Heart left ventricle (tissue), 16 donors: ENCODE data around the gene TAF4. TPM values are rescaled to one million over a fixed set of nuclear protein-coding genes. Genes with fewer than 3 reads are reported as not detected.

ENCODE experiments used
- ATAC-seq, 4 donors: fragments of 200-7000 bp; cut with Tn5 transposase; one replicate each; pipeline ENCODE4 v1.9.1; 2020 to 2022; ENCODE audit warnings: moderate library complexity in 4 of 4, mild to moderate bottlenecking in 3 of 4, moderate number of reproducible peaks in 1 of 4
- DNase-seq, 5 donors: peaks; one replicate each; pipeline ENCODE4 v3.0.0-alpha.2; 2020
- H3K27ac ChIP-seq, 12 donors: fragments of 200-600 bp; sonication (generic) in 4 of 12; one replicate each; pipeline versions ENCODE4 v1.5.0 to v1.8.0; 2016 to 2022; ENCODE audit warnings: mild to moderate bottlenecking in 2 of 12
- H3K27me3 ChIP-seq, 9 donors: fragments of 200-600 bp; sonication (generic) in 2 of 9; one replicate each; pipeline versions ENCODE4 v1.5.1 to v1.8.0; 2016 to 2022; ENCODE audit warnings: mild to moderate bottlenecking in 3 of 9
- H3K36me3 ChIP-seq, 9 donors: fragments of 200-600 bp; sonication (generic) in 2 of 9; one replicate each; pipeline versions ENCODE4 v1.5.0 to v1.8.0; 2018 to 2022; ENCODE audit warnings: mild to moderate bottlenecking in 2 of 9
- H3K4me1 ChIP-seq, 12 donors: fragments of 200-600 bp; sonication (generic) in 4 of 12; one replicate each; pipeline versions ENCODE4 v1.5.0 to v1.8.0; 2016 to 2022; ENCODE audit warnings: mild to moderate bottlenecking in 3 of 12
- H3K4me3 ChIP-seq, 12 donors: fragments of 200-600 bp; sonication (generic) in 4 of 12; one replicate each; pipeline versions ENCODE4 v1.5.0 to v1.8.0; 2017 to 2022; ENCODE audit warnings: mild to moderate bottlenecking in 9 of 12, moderate library complexity in 4 of 12
- H3K9me3 ChIP-seq, 12 donors: fragments of 200-600 bp; sonication (generic) in 4 of 12; one replicate each; pipeline versions ENCODE4 v1.5.0 to v1.8.0; 2016 to 2022; ENCODE audit warnings: mild to moderate bottlenecking in 1 of 12
- POLR2A ChIP-seq, 2 donors: fragments of 450-650 bp; IDR thresholded peaks; one replicate each; pipeline ENCODE4 v1.6.1; 2017; ENCODE audit warnings: antibody characterized with exemption in 2 of 2, mild to moderate bottlenecking in 2 of 2, moderate library complexity in 2 of 2
- WGBS, 4 donors: extraction: QIAGEN DNeasy Blood & Tissue Kit in 2 of 4; methylation state at CpG; one replicate each; pipeline versions ENCODE4 v1.1.5 to v1.1.7; 2013 to 2018; 5-methylcytosine and 5-hydroxymethylcytosine counted together
- intact Hi-C, 10 donors: fragments of 100-400 bp; cut with DNase I; formaldehyde crosslinking; loops; one replicate each; pipeline versions ENCODE4 v1.11.1 to v1.14.2; 2022
- polyA plus RNA-seq, 2 donors: library from polyadenylated mRNA; stranded (reverse); fragments of 200-250 nt; gene quantifications; one replicate each; pipeline ENCODE4 v1.2.3, GENCODE V29; 2013
- total RNA-seq, 9 donors: library from RNA; depleted of rRNA in 2 of 9; stranded (reverse); fragments of >200 nt in 2 of 9; fragmentation: NEBNext Ultra II Directional in 3 of 9; extraction: Animal tissue kit (Norgen Biotek cat#: 25700) in 3 of 9; gene quantifications; one replicate each; pipeline versions ENCODE4 v1.1.0 to v1.2.4, GENCODE V29; 2016 to 2023
- TF ChIP-seq, protein P1 (sequence below), 12 donors: fragments of 200-600 bp; sonication (generic) in 4 of 12; IDR thresholded peaks; one replicate each; pipeline versions ENCODE4 v1.5.0 to v1.8.0; 2018 to 2022; ENCODE audit warnings: antibody characterized with exemption in 12 of 12, mild to moderate bottlenecking in 5 of 12
- donor health status: ischemic (EF 13 %, LVEDD 7.1; RV severe dilation, severe dysfunction).
- donor health status: healthy with polysubstance abuse.
- donor health status: DM: no; HTN: yes; CAD: no.
- donor health status: DM: no; HTN: no; CAD: no.
- donor health status: ischemic (EF 25% LVEDD 6.9; RV normal size, moderate dysfunction).
- donor health status: ischemic (EF 25% LVEDD 5.7; RV mildly dilated, moderate dysfunction).
- donor health status: healthy.
- donor health status: DM: yes; HTN: yes; CAD: no.
- donor health status: ischemic (EF 35%, LVEDD 5.7; RV mildly dilated, moderate dysfunction).
- donor health status: nonischemic (EF 11% LVEDD 7.7; RV severe dilation, severe dysfunction).
- donor health status: DM: yes; HTN: yes; CAD: no.
- donor health status: PGD.
- donor health status: ischemic (EF 29% LVEDD 5.4; RV normal size, mild dysfunction).
- donor health status: nonischemic (EF 23%, LVEDD 6.1; RV moderate dilation, normal function).

Gene TAF4
- total and polyA plus RNA-seq, 11 donors, result 4.5 to 37.7 (median 10.7) TPM

DNA sequence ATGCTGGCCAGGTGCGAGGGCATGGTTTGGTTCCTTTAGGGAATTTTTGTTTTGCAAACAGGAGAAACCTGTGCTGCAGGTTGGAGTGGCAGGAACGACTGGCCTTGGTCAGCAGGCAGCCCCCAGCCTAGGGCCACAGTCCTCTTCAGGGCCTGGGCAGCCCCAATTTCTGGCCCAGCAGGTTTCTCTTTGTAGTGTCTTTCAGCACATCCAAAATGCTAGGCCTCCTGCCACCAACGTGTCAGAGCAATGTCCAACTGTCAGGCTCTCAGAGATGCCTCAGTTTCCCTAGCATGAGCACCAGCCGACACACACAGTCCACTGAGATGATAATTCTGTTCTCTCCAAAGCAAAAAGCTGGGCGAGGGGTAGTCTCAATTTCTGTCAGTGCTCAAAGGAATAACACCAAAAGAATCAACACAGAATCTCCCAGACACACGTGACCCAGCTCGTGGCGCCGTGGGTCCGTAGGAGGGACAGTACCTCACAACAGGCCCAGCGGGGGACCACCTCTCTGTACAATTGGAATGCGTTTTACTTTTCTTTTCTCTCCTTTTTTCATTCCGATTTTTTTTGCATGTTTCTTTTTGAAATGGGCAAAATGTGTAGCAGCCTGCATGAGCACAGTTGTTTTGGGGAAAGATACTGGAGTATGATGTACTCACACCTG is 125.9 kb downstream of the TAF4 start:
- TF ChIP-seq, protein P1, sequence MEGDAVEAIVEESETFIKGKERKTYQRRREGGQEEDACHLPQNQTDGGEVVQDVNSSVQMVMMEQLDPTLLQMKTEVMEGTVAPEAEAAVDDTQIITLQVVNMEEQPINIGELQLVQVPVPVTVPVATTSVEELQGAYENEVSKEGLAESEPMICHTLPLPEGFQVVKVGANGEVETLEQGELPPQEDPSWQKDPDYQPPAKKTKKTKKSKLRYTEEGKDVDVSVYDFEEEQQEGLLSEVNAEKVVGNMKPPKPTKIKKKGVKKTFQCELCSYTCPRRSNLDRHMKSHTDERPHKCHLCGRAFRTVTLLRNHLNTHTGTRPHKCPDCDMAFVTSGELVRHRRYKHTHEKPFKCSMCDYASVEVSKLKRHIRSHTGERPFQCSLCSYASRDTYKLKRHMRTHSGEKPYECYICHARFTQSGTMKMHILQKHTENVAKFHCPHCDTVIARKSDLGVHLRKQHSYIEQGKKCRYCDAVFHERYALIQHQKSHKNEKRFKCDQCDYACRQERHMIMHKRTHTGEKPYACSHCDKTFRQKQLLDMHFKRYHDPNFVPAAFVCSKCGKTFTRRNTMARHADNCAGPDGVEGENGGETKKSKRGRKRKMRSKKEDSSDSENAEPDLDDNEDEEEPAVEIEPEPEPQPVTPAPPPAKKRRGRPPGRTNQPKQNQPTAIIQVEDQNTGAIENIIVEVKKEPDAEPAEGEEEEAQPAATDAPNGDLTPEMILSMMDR (IDR thresholded peaks at IDR 0.05), result no peak
- no peak for TF ChIP-seq POLR2A (IDR thresholded peaks at IDR 0.05)
- peak in 1 of 5 donors; percentile 2 for DNase-seq
- Histone ChIP-seq H3K9me3 (no peaks in the 10 kb centered on the region), H3K4me1 (no peaks in the 10 kb centered on the region), H3K27ac (no peak overlapping the region), H3K4me3 (no peak overlapping the region), H3K27me3 (peaks cover 0 to 16% (median 2%) of the 10 kb centered on the region in 9 donors), H3K36me3 (no peaks in the 10 kb centered on the region)
- no peak for ATAC-seq
- intact Hi-C loops, result no loop called here
- WGBS, 4 donors, result 77 to 80% (median 79%) methylated on average over 12 to 13 of the region's 13 CpGs

- TF ChIP-seq, protein P1 (IDR thresholded peaks at IDR 0.05), result no peak
- TF ChIP-seq POLR2A (IDR thresholded peaks at IDR 0.05), result no peak
- Histone ChIP-seq H3K27me3 (peaks cover 0 to 16% (median 2%) of the 10 kb centered on the region in 9 donors), H3K9me3 (no peaks in the 10 kb centered on the region), H3K4me3 (no peak overlapping the region), H3K27ac (no peak overlapping the region), H3K36me3 (no peaks in the 10 kb centered on the region), H3K4me1 (no peaks in the 10 kb centered on the region)
- WGBS, 4 donors, result 69 to 81% (median 79%) methylated on average over 18 to 27 of the region's 27 CpGs
- intact Hi-C loops, result no loop called here
- DNase-seq (peak in 2 of 5 donors; percentile 18 to 23), ATAC-seq (no peak)
Observed at GRCh38 chr20:61938839-61939690, 126.6 kb downstream of the TAF4 start.

- DNase-seq, result peak in 2 of 5 donors; percentile 13 to 23
- no peaks in the 10 kb centered on the region for H3K4me1 ChIP-seq
- no peak overlapping the region for H3K4me3 ChIP-seq
- H3K27me3 ChIP-seq, result peaks cover 0 to 16% (median 2%) of the 10 kb centered on the region in 9 donors
- 70 to 85% (median 77%) methylated on average over 18 to 31 of the region's 31 CpGs for WGBS, 4 donors
- no peak overlapping the region for H3K27ac ChIP-seq
- intact Hi-C loops, result no loop called here
- no peak for TF ChIP-seq POLR2A (IDR thresholded peaks at IDR 0.05)
- TF ChIP-seq, protein P1 (IDR thresholded peaks at IDR 0.05), result no peak
- no peaks in the 10 kb centered on the region for H3K9me3 ChIP-seq
- no peaks in the 10 kb centered on the region for H3K36me3 ChIP-seq
- ATAC-seq, result no peak
Observed at GRCh38 chr20:61937963-61938838, 127.5 kb downstream of the TAF4 start.
